Measurements from ENCODE around the gene RANBP9.

The RANBP9 gene

GRCh38 chr6:13633343-13633742, 78.3 kb downstream of the RANBP9 start:
- no peak for DNase-seq (ENCODE audit: low read depth)
- no peak overlapping the region for H3K4me3 ChIP-seq (ENCODE audit: control insufficient read depth, low read depth, low read length)
- no peak for TF ChIP-seq CTCF (IDR thresholded peaks at IDR 0.05; ENCODE audit: control insufficient read depth, insufficient read depth, low read depth, low read length, missing control alignments)

GRCh38 chr6:13630499-13630898, 81.1 kb downstream of the RANBP9 start:
- no peak for DNase-seq (ENCODE audit: low read depth)
- no peak overlapping the region for H3K4me3 ChIP-seq (ENCODE audit: control insufficient read depth, low read depth, low read length)
- no peak for TF ChIP-seq CTCF (IDR thresholded peaks at IDR 0.05; ENCODE audit: control insufficient read depth, insufficient read depth, low read depth, low read length, missing control alignments)

GRCh38 chr6:13629459-13630116, 82.0 kb downstream of the RANBP9 start:
- no peak for TF ChIP-seq CTCF (IDR thresholded peaks at IDR 0.05; ENCODE audit: control insufficient read depth, insufficient read depth, low read depth, low read length, missing control alignments)
- no peak for DNase-seq (ENCODE audit: low read depth)
- H3K4me3 ChIP-seq (ENCODE audit: control insufficient read depth, low read depth, low read length): no peak overlapping the region

GRCh38 chr6:13624871-13625288, 86.8 kb downstream of the RANBP9 start:
- TF ChIP-seq CTCF (IDR thresholded peaks at IDR 0.05; ENCODE audit: control insufficient read depth, insufficient read depth, low read depth, low read length, missing control alignments): peak; percentile 54
- DNase-seq (ENCODE audit: low read depth): no peak
- H3K4me3 ChIP-seq (ENCODE audit: control insufficient read depth, low read depth, low read length): no peak overlapping the region

- no peak for TF ChIP-seq CTCF (IDR thresholded peaks at IDR 0.05; ENCODE audit: control insufficient read depth, insufficient read depth, low read depth, low read length, missing control alignments)
- no peak overlapping the region for H3K4me3 ChIP-seq (ENCODE audit: control insufficient read depth, low read depth, low read length)
- DNase-seq (ENCODE audit: low read depth): no peak
These were observed 94.6 kb downstream of the RANBP9 start for GRCh38 chr6:13617066-13617465.

- no peak for DNase-seq (ENCODE audit: low read depth)
- no peak for TF ChIP-seq CTCF (IDR thresholded peaks at IDR 0.05; ENCODE audit: control insufficient read depth, insufficient read depth, low read depth, low read length, missing control alignments)
- peak overlapping the region; percentile 66 for H3K4me3 ChIP-seq (ENCODE audit: control insufficient read depth, low read depth, low read length)
These were observed 95.9 kb downstream of the RANBP9 start for GRCh38 chr6:13615792-13616120.
